Measurements from ENCODE around the gene CX3CR1. TPM values are rescaled to one million over a fixed set of nuclear protein-coding genes. Genes with fewer than 3 reads are reported as not detected.

Gene CX3CR1
- total RNA-seq, 1 experiment from 2014 or later, result not detected

DNA sequence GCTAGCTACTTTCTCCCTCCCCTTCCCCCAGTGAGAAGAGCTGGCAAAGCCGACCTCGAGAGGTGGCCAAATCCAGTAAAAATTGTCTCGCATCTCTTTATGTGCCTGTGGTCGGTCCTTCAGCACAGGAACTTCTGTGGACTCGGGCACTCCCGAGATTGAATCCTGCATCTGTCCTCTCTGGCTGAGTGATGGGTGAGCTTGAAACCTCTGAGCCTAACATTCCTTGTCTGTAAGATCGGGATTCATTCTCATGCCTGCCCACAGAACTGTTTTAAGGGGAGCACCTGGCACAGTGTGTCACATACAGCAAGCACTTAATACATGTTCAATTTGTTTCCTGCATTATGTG lies 11.3 kb downstream of the CX3CR1 start:
- ATAC-seq (no peak), DNase-seq (no peak)
- Histone ChIP-seq H3K9me2 (replicated peaks; ENCODE audit: low read length) (no peaks in the 10 kb centered on the region), H3K79me2 (ENCODE audit: low read length) (no peaks in the 10 kb centered on the region), H3K4me2 (ENCODE audit: low read length) (no peak overlapping the region), H3K36me3 (ENCODE audit: low read depth, low read length) (no peaks in the 10 kb centered on the region), H3K4me3 (ENCODE audit: low read length) (no peak overlapping the region), H3K9ac (ENCODE audit: low read length) (no peak overlapping the region), H3F3A (ENCODE audit: low read length, unreplicated experiment) (no peaks in the 10 kb centered on the region), H3K27ac (ENCODE audit: low read length) (no peak overlapping the region), H3K9me3 (ENCODE audit: low read length) (no peaks in the 10 kb centered on the region), H3K4me1 (ENCODE audit: insufficient read depth, low read length) (no peaks in the 10 kb centered on the region; the same call in 1 of the 2 replicates), H4K20me1 (ENCODE audit: low read length) (no peaks in the 10 kb centered on the region), H2AFZ (ENCODE audit: low read length) (no peak overlapping the region), H3K27me3 (ENCODE audit: low read length) (peaks cover 73% of the 10 kb centered on the region)
- CTCF ChIA-PET, result no interaction called here
- TF ChIP-seq, protein P1, sequence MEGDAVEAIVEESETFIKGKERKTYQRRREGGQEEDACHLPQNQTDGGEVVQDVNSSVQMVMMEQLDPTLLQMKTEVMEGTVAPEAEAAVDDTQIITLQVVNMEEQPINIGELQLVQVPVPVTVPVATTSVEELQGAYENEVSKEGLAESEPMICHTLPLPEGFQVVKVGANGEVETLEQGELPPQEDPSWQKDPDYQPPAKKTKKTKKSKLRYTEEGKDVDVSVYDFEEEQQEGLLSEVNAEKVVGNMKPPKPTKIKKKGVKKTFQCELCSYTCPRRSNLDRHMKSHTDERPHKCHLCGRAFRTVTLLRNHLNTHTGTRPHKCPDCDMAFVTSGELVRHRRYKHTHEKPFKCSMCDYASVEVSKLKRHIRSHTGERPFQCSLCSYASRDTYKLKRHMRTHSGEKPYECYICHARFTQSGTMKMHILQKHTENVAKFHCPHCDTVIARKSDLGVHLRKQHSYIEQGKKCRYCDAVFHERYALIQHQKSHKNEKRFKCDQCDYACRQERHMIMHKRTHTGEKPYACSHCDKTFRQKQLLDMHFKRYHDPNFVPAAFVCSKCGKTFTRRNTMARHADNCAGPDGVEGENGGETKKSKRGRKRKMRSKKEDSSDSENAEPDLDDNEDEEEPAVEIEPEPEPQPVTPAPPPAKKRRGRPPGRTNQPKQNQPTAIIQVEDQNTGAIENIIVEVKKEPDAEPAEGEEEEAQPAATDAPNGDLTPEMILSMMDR (conservative IDR thresholded peaks at IDR 0.05; ENCODE audit: low read depth, low read length), result no peak
- TF ChIP-seq EZH2 (IDR thresholded peaks at IDR 0.05; ENCODE audit: low read length, unreplicated experiment), result no peak
- no peak for TF ChIP-seq EZH2phosphoT487 (IDR thresholded peaks at IDR 0.05; ENCODE audit: borderline replicate concordance, low read length)
- BruUV-seq (replicated peaks), result no TSS peak
- POLR2A ChIA-PET (ENCODE audit: unreplicated experiment), result no interaction called here
- intact Hi-C loops (cut with micrococcal nuclease), result no loop called here

DNA sequence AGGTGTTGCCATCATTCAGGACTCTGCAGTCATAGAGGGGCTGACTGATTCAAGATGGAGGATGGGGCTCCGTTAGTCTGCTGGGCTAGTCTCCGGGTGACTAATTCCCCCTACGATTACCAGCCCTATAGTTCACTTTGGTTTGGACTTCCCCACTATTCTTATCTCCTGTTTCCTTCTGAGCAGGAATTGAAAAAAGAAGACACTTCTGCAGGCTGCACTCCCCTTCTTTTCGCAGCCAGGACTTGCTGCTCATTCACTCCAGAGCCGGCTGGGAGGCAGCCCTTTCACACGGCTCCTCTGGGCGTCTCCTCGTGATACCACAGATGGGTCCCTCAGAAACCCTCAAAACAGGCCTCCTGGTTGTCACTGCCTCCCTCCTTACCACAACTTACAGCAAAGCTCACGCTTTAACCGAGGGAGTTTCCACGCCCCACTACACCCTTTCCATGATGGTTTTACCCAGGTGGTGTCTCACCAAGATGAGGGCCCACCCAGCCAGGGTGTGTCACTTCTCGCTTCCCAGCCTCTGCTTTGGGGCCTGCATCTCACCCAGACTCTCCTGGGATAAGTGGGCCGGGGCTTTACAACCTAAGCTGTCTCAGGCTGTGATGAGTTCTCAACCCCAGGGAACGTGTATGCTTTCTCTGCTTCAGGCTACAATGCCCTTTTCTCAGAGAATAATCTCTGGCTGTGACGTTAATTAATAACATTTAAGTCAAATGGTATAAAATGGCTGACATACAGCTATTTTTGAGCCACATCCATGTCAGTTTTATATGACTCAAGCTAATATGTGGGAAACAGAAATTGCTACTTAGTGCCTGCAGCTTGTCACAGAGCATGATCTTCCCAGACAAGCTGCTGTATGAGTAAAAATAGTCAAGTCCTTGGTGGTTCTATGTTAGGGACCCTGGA lies 11.9 kb downstream of the CX3CR1 start:
- H3F3A ChIP-seq (ENCODE audit: low read length, unreplicated experiment), result no peaks in the 10 kb centered on the region
- no TSS peak for BruUV-seq (replicated peaks)
- ChIA-PET CTCF (no interaction called here), POLR2A (ENCODE audit: unreplicated experiment) (no interaction called here)
- no peak overlapping the region for H3K9ac ChIP-seq (ENCODE audit: low read length)
- no peaks in the 10 kb centered on the region for H3K36me3 ChIP-seq (ENCODE audit: low read depth, low read length)
- ATAC-seq, result no peak
- no peak for DNase-seq
- H3K4me1 ChIP-seq (ENCODE audit: insufficient read depth, low read length), result no peaks in the 10 kb centered on the region; the same call in 1 of the 2 replicates
- no peaks in the 10 kb centered on the region for H3K9me2 ChIP-seq (replicated peaks; ENCODE audit: low read length)
- H3K27ac ChIP-seq (ENCODE audit: low read length), result no peak overlapping the region
- no peaks in the 10 kb centered on the region for H3K9me3 ChIP-seq (ENCODE audit: low read length)
- no peak overlapping the region for H2AFZ ChIP-seq (ENCODE audit: low read length)
- no peaks in the 10 kb centered on the region for H3K79me2 ChIP-seq (ENCODE audit: low read length)
- H3K27me3 ChIP-seq (ENCODE audit: low read length), result peaks cover 80% of the 10 kb centered on the region
- TF ChIP-seq EZH2phosphoT487 (IDR thresholded peaks at IDR 0.05; ENCODE audit: borderline replicate concordance, low read length) (no peak), EZH2 (IDR thresholded peaks at IDR 0.05; ENCODE audit: low read length, unreplicated experiment) (no peak)
- TF ChIP-seq, protein P1 (conservative IDR thresholded peaks at IDR 0.05; ENCODE audit: low read depth, low read length), result no peak
- no peaks in the 10 kb centered on the region for H4K20me1 ChIP-seq (ENCODE audit: low read length)
- intact Hi-C loops (cut with micrococcal nuclease), result no loop called here
- no peak overlapping the region for H3K4me3 ChIP-seq (ENCODE audit: low read length)
- no peak overlapping the region for H3K4me2 ChIP-seq (ENCODE audit: low read length)

DNA sequence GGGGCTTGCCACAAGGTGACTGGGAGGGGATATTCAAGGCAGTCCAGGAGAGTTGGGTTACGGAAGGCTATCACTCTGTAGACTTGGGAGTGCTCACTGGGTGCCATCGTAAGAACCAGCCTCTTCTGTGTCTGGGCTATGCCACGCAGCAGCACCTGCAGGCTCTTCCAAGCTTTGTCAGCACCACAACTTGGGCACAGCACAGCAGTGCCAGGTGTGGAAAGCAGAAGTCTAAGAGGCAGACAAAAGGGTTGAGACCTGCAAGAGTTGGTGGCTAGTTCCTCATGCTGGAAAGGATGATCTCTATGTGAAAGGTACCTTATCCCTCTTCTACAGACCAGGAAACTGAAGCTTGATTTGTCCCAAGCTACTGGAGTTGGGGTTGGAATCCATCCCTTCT lies 15.8 kb downstream of the CX3CR1 start:
- Histone ChIP-seq H3K4me1 (ENCODE audit: insufficient read depth, low read length) (peaks cover 13% of the 10 kb centered on the region; the same call in 1 of the 2 replicates), H3K27ac (ENCODE audit: low read length) (no peak overlapping the region), H2AFZ (ENCODE audit: low read length) (no peak overlapping the region), H3K79me2 (ENCODE audit: low read length) (no peaks in the 10 kb centered on the region), H3K36me3 (ENCODE audit: low read depth, low read length) (no peaks in the 10 kb centered on the region), H4K20me1 (ENCODE audit: low read length) (no peaks in the 10 kb centered on the region), H3K4me2 (ENCODE audit: low read length) (no peak overlapping the region), H3K4me3 (ENCODE audit: low read length) (no peak overlapping the region), H3K9me2 (replicated peaks; ENCODE audit: low read length) (no peaks in the 10 kb centered on the region), H3F3A (ENCODE audit: low read length, unreplicated experiment) (no peaks in the 10 kb centered on the region), H3K27me3 (ENCODE audit: low read length) (peaks cover 71% of the 10 kb centered on the region), H3K9ac (ENCODE audit: low read length) (no peak overlapping the region), H3K9me3 (ENCODE audit: low read length) (no peaks in the 10 kb centered on the region)
- ATAC-seq, result no peak
- intact Hi-C loops (cut with micrococcal nuclease), result no loop called here
- CTCF ChIA-PET, result interaction anchor here (0.5 kb wide), 1 partner anchor 1081 kb away, joined by 3 read pairs; no protein-coding TSS in a partner anchor
- no peak for TF ChIP-seq EZH2phosphoT487 (IDR thresholded peaks at IDR 0.05; ENCODE audit: borderline replicate concordance, low read length)
- TF ChIP-seq EZH2 (IDR thresholded peaks at IDR 0.05; ENCODE audit: low read length, unreplicated experiment), result no peak
- TF ChIP-seq, protein P1 (conservative IDR thresholded peaks at IDR 0.05; ENCODE audit: low read depth, low read length), result no peak
- POLR2A ChIA-PET (ENCODE audit: unreplicated experiment), result no interaction called here
- no TSS peak for BruUV-seq (replicated peaks)
- DNase-seq, result no peak
